ENCODE results near the gene CACNA1C. TPM values are rescaled to one million over a fixed set of nuclear protein-coding genes. Genes with fewer than 3 reads are reported as not detected.

CACNA1C gene
- total RNA-seq, 2 donors from 2014 or later, result 0.84 to 10.2 TPM

- no peak for DNase-seq
- H3K27ac ChIP-seq, result no peak overlapping the region
Observed at GRCh38 chr12:2171672-2172426, 119.1 kb downstream of the CACNA1C start.

GRCh38 chr12:2172491-2173214 is 119.9 kb downstream of the CACNA1C start:
- no peaks in the 10 kb centered on the region for H3K27me3 ChIP-seq
- H3K27ac ChIP-seq, result no peak overlapping the region
- no peaks in the 10 kb centered on the region for H3K9me3 ChIP-seq
- H3K9ac ChIP-seq (ENCODE audit: low read depth in 2 of 2, low read length in 2 of 2), result no peak overlapping the region
- H3K4me1 ChIP-seq, result peaks cover 4% of the 10 kb centered on the region
- no peak for DNase-seq
- no peaks in the 10 kb centered on the region for H3K36me3 ChIP-seq
- intact Hi-C loops (cut with DNase I), result no loop called here
- no peak overlapping the region for H3K4me3 ChIP-seq
- TF ChIP-seq CTCF (IDR thresholded peaks at IDR 0.05), result no peak

More at GRCh38 chr12:2171672-2172426, 119.1 kb downstream of the CACNA1C start:
- H3K9ac ChIP-seq (ENCODE audit: low read depth in 2 of 2, low read length in 2 of 2), result no peak overlapping the region
- H3K4me3 ChIP-seq, result no peak overlapping the region
- no peaks in the 10 kb centered on the region for H3K36me3 ChIP-seq
- no peak for TF ChIP-seq CTCF (IDR thresholded peaks at IDR 0.05)
- H3K9me3 ChIP-seq, result no peaks in the 10 kb centered on the region
- no peaks in the 10 kb centered on the region for H3K27me3 ChIP-seq
- intact Hi-C loops (cut with DNase I), result no loop called here
- peaks cover 4% of the 10 kb centered on the region for H3K4me1 ChIP-seq

GRCh38 chr12:2173971-2174370 is 121.2 kb downstream of the CACNA1C start:
- no peaks in the 10 kb centered on the region for H3K27me3 ChIP-seq
- no peak overlapping the region for H3K4me3 ChIP-seq
- H3K4me1 ChIP-seq, result peaks cover 4% of the 10 kb centered on the region
- intact Hi-C loops (cut with DNase I), result no loop called here
- no peak overlapping the region for H3K27ac ChIP-seq
- no peak for DNase-seq
- no peaks in the 10 kb centered on the region for H3K36me3 ChIP-seq
- no peaks in the 10 kb centered on the region for H3K9me3 ChIP-seq
- TF ChIP-seq CTCF (IDR thresholded peaks at IDR 0.05), result no peak
- no peak overlapping the region for H3K9ac ChIP-seq (ENCODE audit: low read depth in 2 of 2, low read length in 2 of 2)

GRCh38 chr12:2177003-2177402 is 124.2 kb downstream of the CACNA1C start:
- Histone ChIP-seq H3K9me3 (no peaks in the 10 kb centered on the region), H3K27ac (no peak overlapping the region), H3K9ac (ENCODE audit: low read depth in 2 of 2, low read length in 2 of 2) (no peak overlapping the region), H3K4me3 (no peak overlapping the region), H3K4me1 (no peaks in the 10 kb centered on the region), H3K27me3 (no peaks in the 10 kb centered on the region), H3K36me3 (no peaks in the 10 kb centered on the region)
- intact Hi-C loops (cut with DNase I), result no loop called here
- no peak for TF ChIP-seq CTCF (IDR thresholded peaks at IDR 0.05)
- no peak for DNase-seq

GRCh38 chr12:2177751-2178150 is 125.0 kb downstream of the CACNA1C start:
- no peaks in the 10 kb centered on the region for H3K27me3 ChIP-seq
- H3K27ac ChIP-seq, result no peak overlapping the region
- intact Hi-C loops (cut with DNase I), result no loop called here
- H3K9me3 ChIP-seq, result no peaks in the 10 kb centered on the region
- H3K9ac ChIP-seq (ENCODE audit: low read depth in 2 of 2, low read length in 2 of 2), result no peak overlapping the region
- H3K4me3 ChIP-seq, result no peak overlapping the region
- no peaks in the 10 kb centered on the region for H3K36me3 ChIP-seq
- DNase-seq, result no peak
- H3K4me1 ChIP-seq, result no peaks in the 10 kb centered on the region
- TF ChIP-seq CTCF (IDR thresholded peaks at IDR 0.05), result no peak
